Dendritic cell treated with granulocyte-macrophage colony-stimulating factor and Interleukin-4, amounts not matched to agents 40 ng/mL and 50 ng/mL, for 4 days (primary cell): ENCODE data around the gene KCND3.
"Not testable (repeated sequence)": the region's sequence is repeated elsewhere in the genome, so short reads cannot be mapped to it uniquely, and the experiment has no call there.

Experiments
- H3K27ac Mint-ChIP-seq: one replicate; pipeline ENCODE4 v1.8.0; 2022; ENCODE audit warnings: mild to moderate bottlenecking, mixed read lengths
- H3K27me3 Mint-ChIP-seq: one replicate; pipeline ENCODE4 v1.8.0; 2022; ENCODE audit warnings: mild to moderate bottlenecking, mixed read lengths
- H3K36me3 Mint-ChIP-seq: one replicate; pipeline ENCODE4 v1.8.0; 2022; ENCODE audit warnings: low read depth, mixed read lengths
- H3K4me1 Mint-ChIP-seq: one replicate; pipeline ENCODE4 v1.8.0; 2022; ENCODE audit warnings: low read depth, mixed read lengths
- H3K4me3 Mint-ChIP-seq: one replicate; pipeline ENCODE4 v1.8.0; 2022; ENCODE audit warnings: mild to moderate bottlenecking, moderate library complexity, mixed read lengths
- H3K9me3 Mint-ChIP-seq: one replicate; pipeline ENCODE4 v1.8.0; 2022; ENCODE audit warnings: mixed read lengths
- intact Hi-C: fragments of 100-400 bp; cut with micrococcal nuclease; formaldehyde crosslinking; loops from one replicate; pipeline ENCODE4 v1.15.0; 2022

Gene KCND3

GRCh38 chr1:111747947-111748346, 241.5 kb downstream of the KCND3 start:
- intact Hi-C loops, result loop anchor here (1.0 to 2.0 kb wide), 2 partner anchors 33 to 267 kb away; no protein-coding TSS in a partner anchor
- Mint-ChIP-seq H3K9me3 (no peaks in the 10 kb centered on the region), H3K4me1 (peaks cover 42% of the 10 kb centered on the region), H3K27me3 (peaks cover 13% of the 10 kb centered on the region), H3K36me3 (no peaks in the 10 kb centered on the region), H3K4me3 (no peak overlapping the region), H3K27ac (no peak overlapping the region)

GRCh38 chr1:111747282-111747734, 242.2 kb downstream of the KCND3 start:
- Mint-ChIP-seq H3K27me3 (peaks cover 20% of the 10 kb centered on the region), H3K9me3 (no peaks in the 10 kb centered on the region), H3K27ac (peak overlapping the region; percentile 13), H3K36me3 (no peaks in the 10 kb centered on the region), H3K4me3 (no peak overlapping the region), H3K4me1 (peaks cover 39% of the 10 kb centered on the region)
- intact Hi-C loops, result loop anchor here (1.0 to 2.0 kb wide), 2 partner anchors 32 to 267 kb away; no protein-coding TSS in a partner anchor

DNA sequence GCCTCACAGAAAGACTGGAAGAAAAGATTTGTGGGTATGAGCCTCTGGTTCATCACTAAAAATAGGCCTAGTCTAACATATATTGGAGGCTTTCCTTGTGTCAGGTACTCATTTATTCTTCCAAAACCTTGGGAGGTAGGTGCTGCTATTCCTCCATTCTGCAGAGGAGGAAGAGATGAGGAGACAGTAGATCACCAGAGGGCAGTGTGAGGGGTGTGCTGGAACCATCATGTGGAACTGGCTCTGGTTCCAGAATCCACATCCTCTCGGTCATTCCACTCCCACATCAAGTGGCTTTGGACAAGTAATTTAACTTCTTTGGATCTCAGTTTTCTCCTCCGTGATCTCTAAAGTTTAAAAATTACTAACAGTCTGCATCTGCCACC, 242.9 kb downstream of the KCND3 start:
- H3K27me3 Mint-ChIP-seq, result peaks cover 27% of the 10 kb centered on the region
- H3K4me1 Mint-ChIP-seq, result peaks cover 32% of the 10 kb centered on the region
- H3K36me3 Mint-ChIP-seq, result no peaks in the 10 kb centered on the region
- no peaks in the 10 kb centered on the region for H3K9me3 Mint-ChIP-seq
- intact Hi-C loops, result loop anchor here (2.0 kb wide), 1 partner anchor 266 kb away; no protein-coding TSS in a partner anchor
- H3K27ac Mint-ChIP-seq, result peak overlapping the region; percentile 13
- no peak overlapping the region for H3K4me3 Mint-ChIP-seq

DNA sequence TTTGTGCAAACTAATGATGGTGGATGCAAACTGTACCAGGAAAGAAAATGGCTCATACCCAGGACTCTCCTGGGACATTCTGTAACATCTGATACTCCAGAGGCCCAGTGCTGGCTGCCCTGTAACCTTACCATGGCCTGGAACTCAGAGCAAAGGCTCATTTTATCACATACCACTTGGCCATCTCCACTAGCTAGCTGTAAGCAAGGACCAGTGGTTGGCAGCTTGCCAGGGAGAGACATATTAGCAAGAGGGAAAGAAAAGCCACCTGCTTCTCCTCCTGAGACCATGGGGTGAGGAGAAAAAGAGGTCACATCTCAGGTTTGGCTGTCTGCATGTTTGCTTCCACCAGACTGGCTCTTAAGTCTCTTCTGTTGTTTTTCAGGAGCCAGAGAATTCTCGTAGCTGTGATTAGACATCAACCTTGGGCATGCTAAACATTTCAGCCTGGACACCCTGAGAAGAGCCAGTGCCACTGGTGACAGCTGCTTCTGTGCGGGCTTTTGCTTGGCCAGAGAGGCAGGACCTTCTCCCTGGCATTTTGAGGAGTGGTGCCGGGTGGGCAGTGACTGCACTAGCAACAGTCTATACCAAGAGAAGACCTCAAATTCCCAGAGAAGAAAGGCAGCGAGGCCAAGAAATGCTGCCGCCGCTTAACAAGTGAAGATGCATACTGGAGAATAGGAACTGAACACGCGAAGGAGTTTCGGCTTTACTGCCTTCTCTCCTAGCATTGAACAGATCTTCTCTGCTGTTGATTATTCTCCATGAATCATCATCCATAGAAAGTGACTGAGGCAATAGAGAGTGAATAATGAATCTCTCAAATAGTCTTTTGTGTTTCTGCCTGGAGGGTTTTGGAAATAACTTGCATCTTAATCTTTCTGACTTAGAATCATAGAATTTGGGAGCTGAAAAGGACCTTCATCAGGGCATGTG, 243.5 kb downstream of the KCND3 start:
- intact Hi-C loops, result loop anchor here (2.0 kb wide), 1 partner anchor 265 kb away; no protein-coding TSS in a partner anchor
- Mint-ChIP-seq H3K4me3 (no peak overlapping the region), H3K9me3 (no peaks in the 10 kb centered on the region), H3K36me3 (no peaks in the 10 kb centered on the region), H3K27ac (no peak overlapping the region), H3K4me1 (peaks cover 32% of the 10 kb centered on the region), H3K27me3 (peaks cover 33% of the 10 kb centered on the region)

DNA sequence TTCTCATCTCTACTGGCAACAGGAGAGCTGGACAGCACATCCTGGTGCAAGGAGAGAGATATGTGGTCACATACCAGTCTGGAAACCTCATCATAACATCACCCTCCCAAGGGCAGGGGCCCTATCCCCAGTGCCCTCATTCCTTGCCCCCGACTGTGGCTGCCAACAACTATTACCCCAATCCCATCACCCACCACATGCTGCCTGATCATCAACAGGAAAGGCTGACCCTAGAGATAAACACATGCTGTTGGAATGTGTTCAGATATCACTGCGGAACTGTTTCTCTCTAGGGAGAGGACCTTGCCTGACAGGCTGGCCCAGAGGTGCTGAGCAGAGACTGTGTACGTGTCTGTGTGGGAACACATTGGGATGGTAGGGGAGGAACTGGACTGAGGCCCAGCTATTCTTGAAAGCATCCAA, 245.8 kb downstream of the KCND3 start:
- no peak overlapping the region for H3K4me3 Mint-ChIP-seq
- no peaks in the 10 kb centered on the region for H3K9me3 Mint-ChIP-seq
- peaks cover 40% of the 10 kb centered on the region for H3K4me1 Mint-ChIP-seq
- H3K27me3 Mint-ChIP-seq, result peaks cover 49% of the 10 kb centered on the region
- H3K36me3 Mint-ChIP-seq, result peaks cover 10% of the 10 kb centered on the region
- no peak overlapping the region for H3K27ac Mint-ChIP-seq
- intact Hi-C loops, result no loop called here

DNA sequence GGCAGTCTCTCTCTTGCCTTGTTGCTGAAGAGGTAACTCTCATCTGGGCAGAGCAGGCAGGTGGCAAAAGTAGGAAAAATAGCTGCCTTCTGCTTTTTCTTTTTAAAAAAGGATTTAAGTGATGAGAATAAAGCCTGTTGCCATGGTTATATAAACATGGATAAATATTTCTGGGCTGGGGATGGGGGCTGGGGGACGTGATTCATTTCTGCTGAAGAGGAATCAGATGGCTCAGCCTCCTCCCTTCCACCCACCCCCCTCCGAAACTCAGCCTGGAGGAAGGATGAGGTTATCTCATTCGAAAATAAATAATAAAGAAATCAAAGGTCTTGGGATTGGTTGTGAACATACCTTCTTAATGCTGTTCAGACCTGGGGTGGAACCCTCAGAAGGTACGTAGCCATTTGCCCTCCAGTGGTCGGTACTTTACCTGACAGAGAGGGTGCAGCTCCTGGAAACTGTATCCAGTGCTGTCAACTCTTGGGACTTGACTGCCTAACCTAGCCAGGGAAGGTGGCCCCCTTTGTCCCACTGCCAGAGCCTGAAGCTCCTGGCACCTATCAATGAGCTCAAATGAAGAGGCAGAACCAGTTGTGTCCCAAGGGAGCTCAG, 246.4 kb downstream of the KCND3 start:
- Mint-ChIP-seq H3K27me3 (peaks cover 51% of the 10 kb centered on the region), H3K27ac (no peak overlapping the region), H3K4me1 (peaks cover 38% of the 10 kb centered on the region), H3K4me3 (no peak overlapping the region), H3K36me3 (peaks cover 12% of the 10 kb centered on the region), H3K9me3 (no peaks in the 10 kb centered on the region)
- intact Hi-C loops, result no loop called here

- Mint-ChIP-seq H3K4me1 (peaks cover 32% of the 10 kb centered on the region), H3K36me3 (peaks cover 12% of the 10 kb centered on the region), H3K27me3 (peaks cover 58% of the 10 kb centered on the region)
- H3K9me3 Mint-ChIP-seq, H3K4me3 Mint-ChIP-seq, H3K27ac Mint-ChIP-seq, intact Hi-C loops: not testable (repeated sequence)
Observed at GRCh38 chr1:111742292-111742691, 247.2 kb downstream of the KCND3 start.

DNA sequence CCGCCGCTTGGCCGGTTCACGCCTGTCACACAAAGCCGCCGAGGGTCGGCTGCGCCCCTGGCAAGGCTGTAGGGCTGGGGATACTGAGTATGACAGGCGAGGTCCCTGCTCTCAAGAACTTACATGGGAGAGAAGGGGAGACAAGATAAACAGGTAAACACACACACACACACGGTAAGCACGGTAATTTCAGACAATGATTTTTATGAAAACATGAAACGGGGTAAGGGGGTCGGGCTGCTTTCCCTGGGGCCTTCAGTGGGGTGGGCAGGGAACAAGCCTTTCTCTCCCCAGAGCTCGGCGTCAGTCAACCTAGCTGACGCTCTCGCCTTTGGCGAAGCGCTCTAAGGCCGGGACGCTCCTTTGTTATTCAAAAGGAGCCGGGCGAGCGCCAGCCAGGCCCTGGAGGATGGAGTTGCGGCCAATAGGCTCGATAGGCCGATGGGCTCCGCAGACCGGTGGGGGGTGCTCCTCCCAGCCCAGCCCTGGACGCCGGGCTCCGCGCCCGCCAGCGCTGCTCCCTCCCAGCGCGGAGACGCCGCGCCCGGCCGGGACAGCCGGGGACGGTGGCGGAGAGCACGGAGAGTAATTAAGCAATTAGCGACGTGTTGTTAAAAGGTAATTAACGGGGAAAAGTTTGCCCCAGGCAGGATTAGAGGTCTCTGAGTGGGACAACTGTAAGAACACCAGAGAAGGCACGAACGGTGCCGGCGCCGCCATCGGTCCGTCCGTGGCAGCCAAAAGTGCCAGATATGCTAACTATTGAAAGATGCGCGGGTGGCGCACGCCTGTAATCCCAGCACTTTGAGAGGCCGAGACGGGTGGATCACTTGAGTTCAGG, 249.3 kb downstream of the KCND3 start:
- peak overlapping the region; percentile 84 for H3K27ac Mint-ChIP-seq
- peaks cover 12% of the 10 kb centered on the region for H3K36me3 Mint-ChIP-seq
- peak overlapping the region; percentile 82 for H3K4me3 Mint-ChIP-seq
- no peaks in the 10 kb centered on the region for H3K9me3 Mint-ChIP-seq
- peaks cover 24% of the 10 kb centered on the region for H3K4me1 Mint-ChIP-seq
- peaks cover 58% of the 10 kb centered on the region for H3K27me3 Mint-ChIP-seq
- intact Hi-C loops, result no loop called here

- H3K27ac Mint-ChIP-seq, result peak within 1 kb of the TSS; percentile 84
- H3K36me3 Mint-ChIP-seq, result peaks cover 12% of the 10 kb centered on the region
- H3K27me3 Mint-ChIP-seq, result peaks cover 56% of the 10 kb centered on the region
- peaks cover 24% of the 10 kb centered on the region for H3K4me1 Mint-ChIP-seq
- H3K4me3 Mint-ChIP-seq, result peak within 1 kb of the TSS; percentile 82
- intact Hi-C loops, result no loop called here
- H3K9me3 Mint-ChIP-seq, result no peaks in the 10 kb centered on the region
Observed at GRCh38 chr1:111739194-111739924, 250.1 kb downstream of the KCND3 start, which contains the start of gene INKA2. TSS of gene INKA2 (minus strand) at chr1:111739395. CDS start at chr1:111739242, 153 bp downstream.

- peak overlapping the region; percentile 84 for H3K27ac Mint-ChIP-seq
- peaks cover 12% of the 10 kb centered on the region for H3K36me3 Mint-ChIP-seq
- H3K4me1 Mint-ChIP-seq, result peaks cover 24% of the 10 kb centered on the region
- intact Hi-C loops, result no loop called here
- peaks cover 52% of the 10 kb centered on the region for H3K27me3 Mint-ChIP-seq
- no peaks in the 10 kb centered on the region for H3K9me3 Mint-ChIP-seq
- peak overlapping the region; percentile 82 for H3K4me3 Mint-ChIP-seq
Observed at GRCh38 chr1:111738436-111739193, 250.9 kb downstream of the KCND3 start.

GRCh38 chr1:111738133-111738435, 251.4 kb downstream of the KCND3 start:
- Mint-ChIP-seq H3K4me3 (peak overlapping the region; percentile 82), H3K36me3 (peaks cover 12% of the 10 kb centered on the region), H3K4me1 (peaks cover 24% of the 10 kb centered on the region), H3K9me3 (no peaks in the 10 kb centered on the region), H3K27ac (peak overlapping the region; percentile 14), H3K27me3 (peaks cover 47% of the 10 kb centered on the region)
- intact Hi-C loops, result no loop called here

DNA sequence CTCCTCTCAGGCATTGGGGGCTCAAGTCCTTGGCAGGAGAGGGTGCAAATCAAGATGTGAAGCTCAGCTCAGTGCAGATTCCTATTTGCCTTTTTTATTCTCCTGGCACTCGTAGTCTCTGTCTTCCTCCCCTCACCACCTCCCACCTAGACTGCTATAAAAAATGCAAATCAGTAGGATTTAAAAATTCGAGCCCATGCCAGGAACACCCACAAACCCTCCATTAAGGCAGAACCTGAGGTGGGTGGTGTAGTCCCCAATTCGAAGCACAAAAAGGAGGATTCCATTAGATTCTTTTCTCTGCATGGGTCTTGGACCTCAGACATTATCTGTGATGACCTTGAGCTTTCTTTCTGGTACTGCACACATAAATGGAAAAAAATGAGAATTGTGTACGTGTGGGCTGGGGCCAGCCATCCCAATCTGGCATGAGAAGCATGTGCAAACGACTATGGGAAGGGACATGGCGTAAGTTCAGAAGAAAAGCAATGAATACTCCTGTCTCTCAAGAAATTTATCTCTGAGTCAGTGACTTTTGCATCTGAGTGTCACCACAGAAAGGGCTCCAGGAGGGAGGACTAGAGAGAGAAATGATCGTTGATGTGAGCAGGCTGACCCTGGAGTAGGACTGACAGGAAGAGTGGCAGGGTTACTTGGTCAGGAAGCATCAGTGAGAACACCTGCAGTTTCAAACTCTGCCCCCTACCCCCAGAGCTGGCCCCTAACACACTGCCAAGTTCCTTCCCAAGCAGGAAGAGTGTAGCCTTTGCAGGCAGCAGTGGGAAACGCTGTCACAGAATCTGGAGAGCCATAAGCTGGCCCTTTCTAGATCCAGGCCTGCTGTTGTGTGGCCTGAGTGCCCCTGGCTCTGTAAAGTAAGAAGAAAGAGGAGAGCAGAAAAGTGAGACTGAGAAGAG, 252.0 kb downstream of the KCND3 start:
- Mint-ChIP-seq H3K36me3 (peaks cover 12% of the 10 kb centered on the region), H3K9me3 (no peaks in the 10 kb centered on the region), H3K4me1 (peaks cover 24% of the 10 kb centered on the region), H3K27ac (peak overlapping the region; percentile 14), H3K4me3 (peak overlapping the region; percentile 46), H3K27me3 (peaks cover 40% of the 10 kb centered on the region)
- intact Hi-C loops, result no loop called here
